Stimulated activated naive CD8-positive, alpha-beta T cell treated with anti-CD3 and anti-CD28 coated beads, Interleukin-15, amount 100 ng/mL, for 72 hours (primary cell): ENCODE measurements around the gene INSRR.
A peak's percentile ranks its signal among the peaks of the same experiment; 100 is the strongest.

Experiments used
- ATAC-seq: fragments of 150-1000 bp; cut with Tn5 transposase; 2 replicates; pipeline ENCODE4 v1.10.0; 2021; ENCODE audit warnings: mild to moderate bottlenecking, moderate library complexity
- DNase-seq, 2 donors: peaks; one replicate each; pipeline ENCODE4 v3.0.0; 2021 to 2022
- H3K27ac Mint-ChIP-seq, 2 donors: one replicate each; pipeline ENCODE4 v1.8.0; 2022; ENCODE audit warnings: mild to moderate bottlenecking in 2 of 2, mixed read lengths in 2 of 2, moderate library complexity in 2 of 2
- H3K27me3 Mint-ChIP-seq: one replicate; pipeline ENCODE4 v1.8.0; 2022; ENCODE audit warnings: mixed read lengths
- H3K4me1 Mint-ChIP-seq: one replicate; pipeline ENCODE4 v1.8.0; 2022; ENCODE audit warnings: mild to moderate bottlenecking, mixed read lengths
- H3K4me3 Mint-ChIP-seq, 2 donors: one replicate each; pipeline ENCODE4 v1.8.0; 2022; ENCODE audit warnings: mild to moderate bottlenecking in 2 of 2, mixed read lengths in 2 of 2, moderate library complexity in 1 of 2
- H3K9me3 Mint-ChIP-seq, 2 donors: one replicate each; pipeline ENCODE4 v1.8.0; 2022; ENCODE audit warnings: mixed read lengths in 2 of 2

INSRR gene

DNA sequence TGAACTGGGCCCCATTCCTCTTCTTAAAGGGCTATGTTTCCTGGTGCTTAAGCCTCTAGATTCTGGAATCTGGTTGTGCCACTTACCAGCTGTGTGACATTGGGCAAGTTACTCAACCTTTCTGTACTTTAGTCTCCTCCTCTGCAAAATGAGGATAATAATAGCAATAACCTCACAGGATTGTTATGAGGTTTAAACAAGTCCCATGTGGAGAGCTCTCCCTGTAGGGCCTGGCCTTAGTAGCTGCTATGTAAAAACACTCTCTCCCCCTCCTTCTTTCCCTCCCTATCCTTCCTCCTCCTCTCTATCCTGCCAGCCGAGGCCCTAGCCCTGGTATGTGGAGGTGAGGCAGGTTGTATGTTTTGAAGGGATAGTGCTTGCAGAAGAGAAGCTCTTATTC, 26.4 kb upstream of the INSRR start:
- DNase-seq (no peak), ATAC-seq (no peak)
- no peak overlapping the region for H3K4me3 Mint-ChIP-seq
- no peak overlapping the region for H3K27ac Mint-ChIP-seq
- no peaks in the 10 kb centered on the region for H3K4me1 Mint-ChIP-seq
- H3K9me3 Mint-ChIP-seq = no peaks in the 10 kb centered on the region
- H3K27me3 Mint-ChIP-seq = peaks cover 73% of the 10 kb centered on the region

- ATAC-seq = no peak
- Mint-ChIP-seq H3K4me3 (no peak overlapping the region), H3K27me3 (peaks cover 74% of the 10 kb centered on the region), H3K9me3 (no peaks in the 10 kb centered on the region), H3K4me1 (no peaks in the 10 kb centered on the region), H3K27ac (peak overlapping the region in 1 of 2 donors; percentile 9)
- DNase-seq = no peak
Measured at GRCh38 chr1:156884560-156885184, 25.8 kb upstream of the INSRR start.

- no peak overlapping the region for H3K27ac Mint-ChIP-seq
- no peaks in the 10 kb centered on the region for H3K9me3 Mint-ChIP-seq
- peaks cover 66% of the 10 kb centered on the region for H3K27me3 Mint-ChIP-seq
- no peaks in the 10 kb centered on the region for H3K4me1 Mint-ChIP-seq
- DNase-seq (no peak), ATAC-seq (no peak)
- H3K4me3 Mint-ChIP-seq = no peak overlapping the region
Measured at GRCh38 chr1:156883919-156884318, 25.0 kb upstream of the INSRR start.

DNA sequence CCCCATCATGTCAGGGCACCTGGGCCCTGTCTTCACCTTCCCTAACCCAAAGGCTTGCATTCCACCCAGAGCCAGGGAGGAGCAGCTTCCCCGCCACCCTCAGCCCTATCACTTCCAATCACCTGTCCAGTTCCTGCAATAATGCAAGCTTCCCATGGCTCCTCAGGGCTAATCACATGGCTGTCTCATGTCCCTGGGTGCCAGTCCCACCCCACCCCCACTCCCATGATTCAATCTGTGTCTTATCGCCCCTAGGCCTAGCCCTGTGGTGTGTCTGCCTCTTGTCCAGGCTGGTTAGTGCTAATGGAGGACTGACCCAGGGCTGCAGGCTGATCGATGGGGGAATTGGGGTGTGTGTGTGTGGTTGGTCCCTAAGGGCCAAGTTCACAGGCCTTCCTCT, 23.6 kb upstream of the INSRR start:
- DNase-seq = no peak
- ATAC-seq = no peak
- H3K27ac Mint-ChIP-seq = no peak overlapping the region
- peaks cover 64% of the 10 kb centered on the region for H3K27me3 Mint-ChIP-seq
- no peaks in the 10 kb centered on the region for H3K9me3 Mint-ChIP-seq
- no peaks in the 10 kb centered on the region for H3K4me1 Mint-ChIP-seq
- H3K4me3 Mint-ChIP-seq = no peak overlapping the region

DNA sequence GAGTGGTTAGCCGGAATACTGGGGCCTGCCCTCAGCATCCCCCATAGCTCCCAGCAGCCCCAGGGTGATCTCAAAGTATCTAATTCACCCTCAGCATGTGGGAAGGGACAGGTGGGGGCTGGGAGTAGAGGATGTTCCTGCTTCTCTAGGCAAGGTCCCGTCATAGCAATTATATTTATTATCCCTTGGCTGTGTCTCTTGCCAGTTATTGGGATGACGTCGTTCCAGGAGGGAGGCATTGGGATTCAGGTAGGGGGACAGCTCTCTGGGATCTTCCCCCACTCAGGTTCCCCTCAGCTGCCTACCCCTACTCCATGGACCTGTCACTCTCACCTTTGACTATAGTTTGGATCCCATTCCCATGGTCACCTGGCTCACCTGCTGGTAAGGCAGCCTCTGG, 22.7 kb upstream of the INSRR start:
- Mint-ChIP-seq H3K27ac (no peak overlapping the region), H3K4me3 (no peak overlapping the region), H3K27me3 (peaks cover 58% of the 10 kb centered on the region), H3K4me1 (no peaks in the 10 kb centered on the region), H3K9me3 (no peaks in the 10 kb centered on the region)
- ATAC-seq = no peak
- no peak for DNase-seq

- Mint-ChIP-seq H3K27ac (peak overlapping the region in 1 of 2 donors; percentile 72), H3K9me3 (no peaks in the 10 kb centered on the region), H3K4me1 (no peaks in the 10 kb centered on the region), H3K4me3 (no peak overlapping the region), H3K27me3 (peaks cover 52% of the 10 kb centered on the region)
- ATAC-seq = no peak
- DNase-seq = no peak
Measured at GRCh38 chr1:156881101-156881500, 22.2 kb upstream of the INSRR start.

DNA sequence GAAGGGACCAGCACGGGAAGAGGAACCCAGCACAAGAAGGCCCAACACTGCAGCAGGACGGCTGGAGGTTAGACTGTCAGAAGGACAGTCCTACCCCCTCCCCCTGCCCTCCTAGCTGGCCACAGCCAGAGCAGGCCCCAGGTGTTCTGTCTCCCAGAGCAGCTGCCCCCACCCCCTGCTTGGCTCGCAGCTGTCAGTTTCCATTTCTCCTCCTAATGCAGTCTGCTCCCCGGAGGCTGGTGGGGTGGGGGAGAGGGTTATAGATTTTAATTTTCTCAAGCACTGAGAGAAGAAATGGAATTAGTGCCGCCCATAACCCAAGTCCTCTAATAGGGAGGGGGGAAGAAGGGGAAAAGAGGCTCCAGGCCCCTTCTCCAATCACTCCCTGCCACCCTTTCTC, 21.6 kb upstream of the INSRR start:
- Mint-ChIP-seq H3K4me1 (no peaks in the 10 kb centered on the region), H3K27me3 (peaks cover 47% of the 10 kb centered on the region), H3K4me3 (no peak overlapping the region), H3K9me3 (no peaks in the 10 kb centered on the region), H3K27ac (peak overlapping the region in 1 of 2 donors; percentile 36)
- DNase-seq = no peak
- ATAC-seq = no peak

DNA sequence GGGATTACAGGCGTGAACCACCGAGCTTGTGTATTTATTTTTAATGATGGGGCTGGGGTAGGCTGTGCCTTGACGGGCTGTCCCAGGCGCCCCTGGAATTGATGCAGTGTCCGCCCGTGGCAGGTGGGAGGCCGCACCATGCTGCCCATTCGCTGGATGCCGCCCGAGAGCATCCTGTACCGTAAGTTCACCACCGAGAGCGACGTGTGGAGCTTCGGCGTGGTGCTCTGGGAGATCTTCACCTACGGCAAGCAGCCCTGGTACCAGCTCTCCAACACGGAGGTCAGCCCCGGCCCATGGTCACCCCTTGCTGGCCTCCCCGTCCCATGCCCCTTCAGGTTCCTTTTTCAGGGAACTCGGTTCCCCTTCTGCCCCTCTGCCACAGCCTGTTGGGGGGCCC, 21.0 kb upstream of the INSRR start:
- H3K4me1 Mint-ChIP-seq = no peaks in the 10 kb centered on the region
- H3K27ac Mint-ChIP-seq = no peak overlapping the region
- no peak overlapping the region for H3K4me3 Mint-ChIP-seq
- DNase-seq (no peak), ATAC-seq (no peak)
- peaks cover 52% of the 10 kb centered on the region for H3K27me3 Mint-ChIP-seq
- H3K9me3 Mint-ChIP-seq = no peaks in the 10 kb centered on the region

GRCh38 chr1:156877433-156878170, 18.7 kb upstream of the INSRR start:
- ATAC-seq (no peak), DNase-seq (no peak)
- Mint-ChIP-seq H3K27ac (peak overlapping the region in 1 of 2 donors; percentile 66), H3K4me1 (no peaks in the 10 kb centered on the region), H3K9me3 (no peaks in the 10 kb centered on the region), H3K4me3 (no peak overlapping the region), H3K27me3 (peaks cover 54% of the 10 kb centered on the region)

- Mint-ChIP-seq H3K9me3 (no peaks in the 10 kb centered on the region), H3K4me1 (no peaks in the 10 kb centered on the region), H3K4me3 (no peak overlapping the region), H3K27ac (no peak overlapping the region), H3K27me3 (peaks cover 47% of the 10 kb centered on the region)
- DNase-seq (no peak), ATAC-seq (peak; percentile 16)
Measured at GRCh38 chr1:156876281-156876680, 17.4 kb upstream of the INSRR start.

DNA sequence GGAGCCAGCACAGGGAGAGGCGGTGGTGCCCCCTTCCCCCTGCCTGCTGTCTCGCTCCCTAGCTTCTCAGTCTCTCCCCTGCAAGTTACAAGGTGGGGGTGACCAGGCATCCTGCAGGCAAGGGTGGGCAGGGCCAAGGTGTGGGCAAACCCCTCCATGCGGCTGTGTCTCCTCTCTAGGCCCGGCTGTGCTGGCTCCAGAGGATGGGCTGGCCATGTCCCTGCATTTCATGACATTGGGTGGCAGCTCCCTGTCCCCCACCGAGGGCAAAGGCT, 16.4 kb upstream of the INSRR start:
- H3K4me3 Mint-ChIP-seq = no peak overlapping the region
- peaks cover 3% of the 10 kb centered on the region for H3K4me1 Mint-ChIP-seq
- ATAC-seq (no peak), DNase-seq (no peak)
- peaks cover 37% of the 10 kb centered on the region for H3K27me3 Mint-ChIP-seq
- H3K9me3 Mint-ChIP-seq = no peaks in the 10 kb centered on the region
- no peak overlapping the region for H3K27ac Mint-ChIP-seq

GRCh38 chr1:156874572-156875340, 15.8 kb upstream of the INSRR start:
- Mint-ChIP-seq H3K4me1 (peaks cover 8% of the 10 kb centered on the region), H3K27ac (peak overlapping the region in 1 of 2 donors; percentile 13), H3K4me3 (no peak overlapping the region), H3K9me3 (no peaks in the 10 kb centered on the region), H3K27me3 (peaks cover 38% of the 10 kb centered on the region)
- DNase-seq (no peak), ATAC-seq (no peak)

DNA sequence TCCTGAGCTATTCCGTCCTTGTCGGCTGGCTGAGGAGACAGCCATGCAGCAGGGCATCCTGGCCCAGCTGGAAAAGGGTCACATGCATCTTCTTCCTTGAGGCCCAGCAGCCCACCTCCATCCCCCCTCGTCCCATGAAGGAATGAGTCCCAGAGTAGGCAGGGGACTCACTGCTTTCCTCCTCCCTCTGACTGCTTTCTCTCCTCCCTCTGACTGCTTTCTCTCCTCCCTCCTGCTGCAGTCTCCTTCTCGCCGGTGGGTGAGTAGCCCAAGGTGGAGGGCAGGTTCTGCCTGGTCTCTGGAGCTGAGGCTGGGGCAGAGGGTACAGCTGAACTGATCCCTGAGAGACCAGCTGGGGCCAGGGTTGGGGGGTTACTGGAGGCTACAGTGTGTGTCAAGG, 15.2 kb upstream of the INSRR start:
- Mint-ChIP-seq H3K27ac (peak overlapping the region in 1 of 2 donors; percentile 13), H3K4me3 (no peak overlapping the region), H3K9me3 (no peaks in the 10 kb centered on the region), H3K4me1 (peaks cover 12% of the 10 kb centered on the region), H3K27me3 (peaks cover 44% of the 10 kb centered on the region)
- DNase-seq = no peak
- ATAC-seq = no peak

DNA sequence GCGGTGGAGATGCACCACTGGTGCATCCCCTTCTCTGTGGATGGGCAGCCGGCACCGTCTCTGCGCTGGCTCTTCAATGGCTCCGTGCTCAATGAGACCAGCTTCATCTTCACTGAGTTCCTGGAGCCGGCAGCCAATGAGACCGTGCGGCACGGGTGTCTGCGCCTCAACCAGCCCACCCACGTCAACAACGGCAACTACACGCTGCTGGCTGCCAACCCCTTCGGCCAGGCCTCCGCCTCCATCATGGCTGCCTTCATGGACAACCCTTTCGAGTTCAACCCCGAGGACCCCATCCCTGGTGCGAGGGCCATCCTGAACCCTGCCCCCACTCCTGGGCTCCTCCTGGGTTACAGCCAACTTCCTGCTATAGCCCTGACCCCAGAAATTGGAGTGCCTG, 14.7 kb upstream of the INSRR start:
- Mint-ChIP-seq H3K27ac (no peak overlapping the region), H3K4me3 (no peak overlapping the region), H3K9me3 (no peaks in the 10 kb centered on the region), H3K4me1 (peaks cover 12% of the 10 kb centered on the region), H3K27me3 (peaks cover 46% of the 10 kb centered on the region)
- DNase-seq = no peak
- no peak for ATAC-seq

DNA sequence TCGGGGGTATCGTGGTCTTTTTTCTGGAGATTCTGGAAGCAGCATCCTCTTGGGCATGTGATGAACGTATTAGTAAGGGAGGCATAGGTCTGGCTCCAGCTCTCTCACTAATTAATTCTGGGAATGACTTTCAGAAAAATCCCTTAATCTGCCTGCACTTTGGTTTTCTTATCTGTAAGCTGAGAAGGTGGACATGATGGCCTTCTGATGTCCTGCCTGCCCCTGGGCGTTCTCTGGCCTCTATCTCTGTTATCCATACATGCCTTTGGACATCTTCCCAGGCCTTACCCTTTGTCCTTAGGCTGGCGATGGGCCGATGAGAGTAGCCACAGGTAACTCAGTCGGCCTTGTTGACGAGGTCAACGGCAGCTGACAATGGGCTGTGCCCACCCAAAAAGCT, 10.5 kb upstream of the INSRR start:
- Mint-ChIP-seq H3K4me1 (peaks cover 50% of the 10 kb centered on the region), H3K4me3 (no peak overlapping the region), H3K9me3 (no peaks in the 10 kb centered on the region), H3K27ac (no peak overlapping the region), H3K27me3 (peaks cover 43% of the 10 kb centered on the region)
- no peak for ATAC-seq
- DNase-seq = no peak

DNA sequence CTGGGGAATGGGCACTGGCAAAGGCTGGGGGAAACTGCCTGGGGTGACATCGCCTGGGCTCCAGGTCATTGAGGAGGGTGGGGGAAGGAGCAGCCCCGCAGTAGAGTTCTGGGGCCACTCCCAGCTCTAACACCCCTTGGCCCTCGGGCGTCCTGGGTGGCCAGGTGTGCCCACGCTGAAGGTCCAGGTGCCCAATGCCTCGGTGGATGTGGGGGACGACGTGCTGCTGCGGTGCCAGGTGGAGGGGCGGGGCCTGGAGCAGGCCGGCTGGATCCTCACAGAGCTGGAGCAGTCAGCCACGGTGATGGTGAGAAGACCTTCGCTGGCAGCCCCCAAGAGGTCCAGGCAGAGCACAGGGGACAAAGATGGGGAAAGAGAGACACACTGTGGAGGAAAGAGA, 9.4 kb upstream of the INSRR start:
- ATAC-seq (no peak), DNase-seq (no peak)
- H3K27me3 Mint-ChIP-seq = peaks cover 45% of the 10 kb centered on the region
- no peak overlapping the region for H3K27ac Mint-ChIP-seq
- no peaks in the 10 kb centered on the region for H3K9me3 Mint-ChIP-seq
- H3K4me1 Mint-ChIP-seq = peaks cover 61% of the 10 kb centered on the region
- no peak overlapping the region for H3K4me3 Mint-ChIP-seq
